Neuronal stem cell (in vitro differentiated cells): ENCODE measurements around the gene SERPINB1.

Experiments
- DNase-seq: peaks from one replicate; pipeline ENCODE4 v3.0.0-alpha.2; 2013; ENCODE audit warnings: low spot score
- H2AFZ ChIP-seq: one replicate; pipeline ENCODE4 v1.6.1; 2013; ENCODE audit warnings: mild to moderate bottlenecking, low read length, inconsistent platforms
- H2AK5ac ChIP-seq: 2 replicates; pipeline ENCODE4 v1.6.1; 2013; ENCODE audit warnings: low read depth, mild to moderate bottlenecking, inconsistent platforms, low read length, moderate library complexity, mixed read lengths
- H2BK120ac ChIP-seq: 2 replicates; pipeline ENCODE4 v1.6.1; 2013; ENCODE audit warnings: low read depth, mild to moderate bottlenecking, inconsistent platforms, low read length, moderate library complexity, mixed read lengths
- H2BK12ac ChIP-seq: one replicate; pipeline ENCODE4 v1.6.1; 2013; ENCODE audit warnings: low read length, inconsistent platforms
- H2BK15ac ChIP-seq: 2 replicates; pipeline ENCODE4 v1.6.1; 2013; ENCODE audit warnings: mild to moderate bottlenecking, low read length, inconsistent platforms, mixed read lengths
- H2BK5ac ChIP-seq: one replicate; pipeline ENCODE4 v1.6.1; 2013; ENCODE audit warnings: inconsistent platforms, mild to moderate bottlenecking, low read length, moderate library complexity
- H3K14ac ChIP-seq: one replicate; pipeline ENCODE4 v1.6.1; 2013; ENCODE audit warnings: low read length, inconsistent platforms
- H3K18ac ChIP-seq: 2 replicates; pipeline ENCODE4 v1.6.1; 2013; ENCODE audit warnings: low read length, inconsistent platforms
- H3K23ac ChIP-seq: 2 replicates; pipeline ENCODE4 v1.6.1; 2013; ENCODE audit warnings: low read depth, mild to moderate bottlenecking, mixed read lengths, low read length, inconsistent platforms; ENCODE audit not compliant: poor library complexity
- H3K27ac ChIP-seq: replicated peaks from 3 replicates; pipeline ENCODE4 v1.5.1; 2013; ENCODE audit warnings: low read length, inconsistent platforms
- H3K27me3 ChIP-seq, 3 experiments: 2 replicates each; pipeline ENCODE4 v1.6.1; 2013; ENCODE audit warnings: low read length in 3 of 3, mild to moderate bottlenecking in 2 of 3, inconsistent platforms in 1 of 3, low read depth in 1 of 3, mixed read lengths in 1 of 3, moderate library complexity in 1 of 3; ENCODE audit not compliant: control insufficient read depth in 3 of 3, insufficient read depth in 3 of 3
- H3K36me3 ChIP-seq, 2 donors: replicated peaks in 1 of 2; 2 replicates each; pipeline ENCODE4 v1.6.1; 2013; ENCODE audit warnings: low read length in 2 of 2; ENCODE audit not compliant: control insufficient read depth in 2 of 2, insufficient read depth in 2 of 2
- H3K4ac ChIP-seq: 2 replicates; pipeline ENCODE4 v1.6.1; 2013; ENCODE audit warnings: inconsistent platforms, mild to moderate bottlenecking, low read length, moderate library complexity
- H3K4me1 ChIP-seq, 2 donors: 1 replicate in 1 of 2; 2 replicates in 1 of 2; pipeline ENCODE4 v1.6.1; 2013; ENCODE audit warnings: low read length in 2 of 2, low read depth in 1 of 2; ENCODE audit not compliant: control insufficient read depth in 2 of 2, insufficient read depth in 1 of 2
- H3K4me2 ChIP-seq: one replicate; pipeline ENCODE4 v1.6.1; 2013; ENCODE audit warnings: mild to moderate bottlenecking, low read length, inconsistent platforms; ENCODE audit not compliant: insufficient read depth, poor library complexity, severe bottlenecking
- H3K4me3 ChIP-seq, 2 donors: 2 replicates each; pipeline ENCODE4 v1.5.1; 2013; ENCODE audit warnings: low read length in 2 of 2, mild to moderate bottlenecking in 2 of 2, inconsistent platforms in 1 of 2, moderate library complexity in 1 of 2
- H3K79me1 ChIP-seq: one replicate; pipeline ENCODE4 v1.6.1; 2013; ENCODE audit warnings: low read depth, mild to moderate bottlenecking, inconsistent platforms, low read length, moderate library complexity
- H3K9ac ChIP-seq: one replicate; pipeline ENCODE4 v1.6.1; 2013; ENCODE audit warnings: mild to moderate bottlenecking, low read depth, low read length, inconsistent platforms; ENCODE audit not compliant: poor library complexity
- H3K9me3 ChIP-seq, 2 donors: replicated peaks in 1 of 2; 2 replicates each; pipeline versions ENCODE3 to v1.6.1; 2013; ENCODE audit warnings: low read length in 2 of 2, mild to moderate bottlenecking in 2 of 2, inconsistent platforms in 1 of 2, low read depth in 1 of 2, mixed read lengths in 1 of 2, moderate library complexity in 1 of 2; ENCODE audit not compliant: control insufficient read depth in 2 of 2, insufficient read depth in 1 of 2
- H4K8ac ChIP-seq: one replicate; pipeline ENCODE4 v1.6.1; 2013; ENCODE audit warnings: low read depth, mild to moderate bottlenecking, inconsistent platforms, low read length, moderate library complexity
- H4K91ac ChIP-seq: one replicate; pipeline ENCODE4 v1.6.1; 2013; ENCODE audit warnings: low read length, low read depth, mild to moderate bottlenecking, inconsistent platforms; ENCODE audit not compliant: poor library complexity
- WGBS, 2 donors: extraction: QIAGEN DNeasy Blood & Tissue Kit; methylation state at CpG; one replicate each; pipeline ENCODE4 v1.1.7; 2013; ENCODE audit warnings: missing lambda C conversion rate in 2 of 2, mixed read lengths in 1 of 2; ENCODE audit not compliant: insufficient read length in 2 of 2, insufficient replicate concordance in 1 of 2; ENCODE audit errors: extremely low coverage in 2 of 2; 5-methylcytosine and 5-hydroxymethylcytosine counted together

Gene SERPINB1

DNA sequence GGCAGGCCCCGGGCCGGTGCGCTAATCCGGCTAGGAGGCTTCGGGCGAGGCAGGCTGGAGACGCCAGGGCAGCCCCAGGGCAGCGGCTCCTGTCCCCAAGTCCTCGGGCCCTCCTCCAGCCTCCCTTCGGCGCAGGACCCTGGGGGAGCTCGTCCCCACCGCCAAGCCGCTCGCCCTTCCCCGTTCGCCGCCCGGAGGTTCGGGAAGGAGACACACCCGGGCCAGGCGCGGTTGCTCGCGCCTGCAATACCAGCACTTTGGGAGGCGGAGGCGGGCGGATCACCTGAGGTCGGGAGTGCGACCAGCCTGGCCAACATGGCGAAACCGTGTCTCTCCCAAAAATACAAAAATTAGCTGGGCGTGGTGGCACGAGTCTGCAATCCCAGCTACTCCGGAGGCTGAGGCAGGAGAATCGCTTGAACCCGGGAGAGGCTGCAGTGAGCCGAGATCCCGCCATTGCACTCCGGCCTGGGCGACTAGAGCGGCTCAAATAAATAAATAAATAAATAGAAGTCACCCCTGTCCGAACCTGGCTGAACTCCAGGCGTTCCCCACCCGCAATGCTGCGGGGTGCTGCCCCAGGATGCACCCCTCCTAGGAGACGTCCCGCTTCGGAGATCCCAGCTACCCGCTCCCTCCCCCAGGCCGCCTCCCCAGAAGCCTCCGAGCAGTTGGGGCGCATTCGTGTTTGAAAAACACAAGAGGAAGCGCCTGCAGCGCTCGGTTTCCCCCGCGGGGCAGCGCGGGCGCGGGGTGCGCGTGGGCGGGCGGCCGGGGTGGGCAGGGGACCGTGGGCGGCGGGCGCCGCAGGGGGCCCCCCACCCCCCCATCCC lies 33.9 kb upstream of the SERPINB1 start:
- Histone ChIP-seq H3K23ac (no peak overlapping the region), H3K9ac (peak overlapping the region; percentile 52), H2BK5ac (no peak overlapping the region), H2BK120ac (peak overlapping the region; percentile 37), H3K4me3 (peak overlapping the region; percentile 38 to 76), H3K9me3 (no peaks in the 10 kb centered on the region), H3K14ac (no peak overlapping the region), H4K8ac (no peak overlapping the region), H2BK15ac (peak overlapping the region; percentile 92), H2AK5ac (no peak overlapping the region), H3K36me3 (no peaks in the 10 kb centered on the region), H3K4me1 (peaks cover 10 to 16% of the 10 kb centered on the region in 2 donors), H3K79me1 (no peaks in the 10 kb centered on the region), H2AFZ (peak overlapping the region; percentile 77), H3K18ac (peak overlapping the region; percentile 96), H3K27me3 (peaks cover 0 to 18% (median 6%) of the 10 kb centered on the region in 3 experiments), H2BK12ac (no peak overlapping the region), H3K4me2 (peak overlapping the region; percentile 89), H4K91ac (no peak overlapping the region), H3K27ac (no peak overlapping the region), H3K4ac (peak overlapping the region; percentile 41)
- DNase-seq = peak; percentile 43
- no CpG with 5 or more reads among the region's 73 CpGs for WGBS, 2 donors

- Histone ChIP-seq H2BK120ac (no peak overlapping the region), H2BK12ac (no peak overlapping the region), H3K4me3 (no peak overlapping the region), H3K79me1 (no peaks in the 10 kb centered on the region), H3K4ac (no peak overlapping the region), H2BK15ac (no peak overlapping the region), H2AFZ (no peak overlapping the region), H3K18ac (no peak overlapping the region), H3K4me2 (no peak overlapping the region), H3K27ac (no peak overlapping the region), H3K23ac (no peak overlapping the region), H2AK5ac (no peak overlapping the region), H3K14ac (no peak overlapping the region), H2BK5ac (no peak overlapping the region), H3K9me3 (no peaks in the 10 kb centered on the region), H4K8ac (no peak overlapping the region), H3K27me3 (peaks cover 0 to 18% (median 6%) of the 10 kb centered on the region in 3 experiments), H4K91ac (no peak overlapping the region), H3K4me1 (peaks cover 10 to 17% of the 10 kb centered on the region in 2 donors), H3K36me3 (no peaks in the 10 kb centered on the region), H3K9ac (no peak overlapping the region)
- no peak for DNase-seq
- no CpG with 5 or more reads among the region's 8 CpGs for WGBS, 2 donors
These were observed 32.0 kb upstream of the SERPINB1 start for GRCh38 chr6:2873643-2874042.

DNA sequence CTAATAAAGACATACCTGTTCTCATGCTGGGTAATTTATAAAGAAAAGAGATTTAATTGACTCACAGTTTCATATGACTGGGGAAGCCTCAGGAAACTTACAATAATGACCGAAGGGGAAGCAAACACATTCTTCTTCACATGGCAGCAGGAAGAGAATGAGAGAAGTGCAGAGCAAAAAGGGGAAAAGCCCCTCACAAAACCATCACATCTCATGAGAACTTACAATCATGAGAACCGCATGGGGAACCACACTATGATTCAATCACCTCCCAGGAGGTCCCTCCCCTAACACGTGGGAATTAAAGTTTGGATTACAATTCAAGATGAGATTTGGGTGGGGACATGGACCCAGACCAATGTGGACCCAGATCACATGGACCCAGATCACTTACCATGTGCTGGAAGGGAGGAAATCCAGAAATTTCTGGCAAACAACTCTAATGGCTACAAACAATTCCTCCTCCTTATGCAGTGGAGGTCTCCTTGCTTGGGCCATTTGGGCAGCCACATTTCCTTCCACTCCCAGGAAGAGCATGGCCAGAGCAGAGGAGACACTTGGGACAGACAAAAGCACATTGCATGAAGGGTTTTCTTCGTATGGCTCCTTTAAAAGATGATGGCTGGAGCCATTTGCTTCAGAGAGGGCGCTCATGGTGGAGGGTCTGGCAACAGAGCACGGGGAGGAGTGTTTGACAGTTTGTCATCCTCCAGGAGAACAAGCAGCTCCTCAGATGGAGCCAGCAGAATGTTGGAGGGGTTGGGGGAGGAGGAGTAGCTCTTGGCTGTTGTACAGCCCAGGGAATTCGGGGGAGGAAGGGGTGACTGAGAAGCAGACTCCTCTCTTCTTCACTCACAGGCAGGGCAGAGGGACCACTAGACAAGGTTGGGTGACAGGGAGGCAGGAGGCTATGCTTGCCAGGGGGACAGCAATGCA lies 31.0 kb upstream of the SERPINB1 start:
- peak overlapping the region; percentile 9 for H4K91ac ChIP-seq
- H3K4me3 ChIP-seq = no peak overlapping the region
- H2BK5ac ChIP-seq = no peak overlapping the region
- no peak overlapping the region for H2BK120ac ChIP-seq
- H3K9ac ChIP-seq = no peak overlapping the region
- DNase-seq = no peak
- H3K14ac ChIP-seq = peak overlapping the region; percentile 60
- peaks cover 10 to 20% of the 10 kb centered on the region in 2 donors for H3K4me1 ChIP-seq
- H2AFZ ChIP-seq = no peak overlapping the region
- H2AK5ac ChIP-seq = peak overlapping the region; percentile 32
- no peak overlapping the region for H4K8ac ChIP-seq
- no CpG with 5 or more reads among the region's 7 CpGs for WGBS, 2 donors
- no peaks in the 10 kb centered on the region for H3K79me1 ChIP-seq
- no peaks in the 10 kb centered on the region for H3K36me3 ChIP-seq
- H3K4ac ChIP-seq = no peak overlapping the region
- no peak overlapping the region for H2BK12ac ChIP-seq
- no peak overlapping the region for H2BK15ac ChIP-seq
- no peaks in the 10 kb centered on the region for H3K9me3 ChIP-seq
- H3K4me2 ChIP-seq = no peak overlapping the region
- H3K27me3 ChIP-seq = peaks cover 0 to 14% (median 6%) of the 10 kb centered on the region in 3 experiments
- H3K23ac ChIP-seq = peak overlapping the region; percentile 48
- H3K18ac ChIP-seq = peak overlapping the region; percentile 44
- no peak overlapping the region for H3K27ac ChIP-seq

GRCh38 chr6:2871953-2872352 lies 30.3 kb upstream of the SERPINB1 start:
- no peak overlapping the region for H4K91ac ChIP-seq

More at GRCh38 chr6:2871953-2872352, 30.3 kb upstream of the SERPINB1 start:
- Histone ChIP-seq H3K14ac (no peak overlapping the region), H3K79me1 (no peaks in the 10 kb centered on the region), H4K8ac (no peak overlapping the region), H2BK5ac (no peak overlapping the region), H3K4me1 (peaks cover 9 to 13% of the 10 kb centered on the region in 2 donors), H2BK12ac (no peak overlapping the region), H3K27ac (no peak overlapping the region), H3K4me3 (no peak overlapping the region), H3K18ac (no peak overlapping the region), H3K23ac (no peak overlapping the region), H2AFZ (no peak overlapping the region), H3K27me3 (peaks cover 0 to 11% (median 6%) of the 10 kb centered on the region in 3 experiments), H2AK5ac (no peak overlapping the region), H2BK15ac (no peak overlapping the region), H2BK120ac (no peak overlapping the region), H3K9ac (no peak overlapping the region), H3K4ac (no peak overlapping the region), H3K36me3 (no peaks in the 10 kb centered on the region), H3K4me2 (no peak overlapping the region), H3K9me3 (no peaks in the 10 kb centered on the region)
- DNase-seq = no peak
- WGBS, 2 donors = no CpG with 5 or more reads among the region's 2 CpGs
